Activated naive CD4-positive, alpha-beta T cell (primary cell): ENCODE data around the gene SMYD3.

Experiments used
- DNase-seq, 4 experiments: peaks; one replicate each; lab custom pipeline; 2025; lab: John Stamatoyannopoulos, UW

SMYD3 gene

GRCh38 chr1:246214708-246215509, 292.2 kb downstream of the SMYD3 start:
- DNase-seq, result no peak

- no peak for DNase-seq
Measured at GRCh38 chr1:246213947-246214346, 293.1 kb downstream of the SMYD3 start.

DNA sequence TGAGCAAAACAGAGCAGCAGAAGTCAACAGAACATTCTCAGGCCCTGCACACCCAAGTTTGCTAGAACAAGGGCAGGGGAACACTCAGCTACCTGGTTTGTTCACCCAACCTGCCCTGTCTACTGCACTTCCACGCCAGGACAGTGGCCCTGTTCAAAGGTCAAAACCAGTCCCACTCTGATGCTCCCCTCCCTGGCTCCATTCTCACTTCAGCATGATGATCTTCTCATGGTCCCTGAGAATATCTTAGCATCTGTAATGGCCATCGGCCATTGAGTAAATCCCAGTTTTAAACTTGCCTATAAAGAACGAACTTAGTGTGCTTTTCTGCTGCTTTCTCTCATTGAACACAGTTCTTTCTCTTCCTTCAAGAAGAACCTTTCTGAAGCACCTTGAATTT, 293.6 kb downstream of the SMYD3 start:
- no peak for DNase-seq

GRCh38 chr1:246213036-246213435, 294.0 kb downstream of the SMYD3 start:
- no peak for DNase-seq

GRCh38 chr1:246212013-246212412, 295.1 kb downstream of the SMYD3 start:
- DNase-seq, result no peak

DNA sequence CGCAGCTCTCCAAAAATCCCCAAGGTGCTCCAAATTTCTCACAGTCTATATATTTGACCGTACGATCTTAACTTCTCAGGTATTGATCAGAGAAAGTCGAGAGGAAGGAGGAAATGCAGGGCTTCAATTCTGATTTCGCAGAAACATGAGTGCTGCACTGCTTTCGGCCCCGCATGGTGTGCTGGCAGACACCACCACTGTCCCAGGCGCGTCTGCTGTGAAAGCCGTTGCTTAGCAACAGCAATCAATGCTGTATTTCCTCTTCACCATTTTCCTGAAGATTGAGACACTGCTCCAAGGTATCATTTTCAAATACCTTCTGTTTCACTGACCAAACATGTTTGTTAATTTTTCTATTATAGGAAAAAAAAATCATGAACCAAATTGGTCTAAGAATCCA, 296.3 kb downstream of the SMYD3 start:
- DNase-seq, result no peak

DNA sequence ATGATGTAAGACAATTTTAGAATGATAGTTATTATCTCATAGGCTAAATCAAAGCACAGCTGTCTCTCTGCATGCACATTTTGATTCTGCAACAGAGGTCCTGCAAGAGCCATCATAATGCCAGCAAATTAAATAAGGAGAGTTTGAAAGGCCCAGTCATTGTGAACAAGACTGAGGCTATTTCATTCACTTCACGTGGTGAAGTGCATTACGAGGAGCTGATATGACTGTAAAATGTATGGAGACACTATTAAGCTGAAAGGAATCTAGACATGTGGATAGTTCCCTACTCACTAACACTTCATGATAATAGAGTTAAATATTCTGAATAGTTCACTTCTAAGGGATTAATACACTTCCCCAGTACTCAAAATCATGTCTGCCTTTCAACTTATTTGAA, 299.0 kb downstream of the SMYD3 start:
- no peak for DNase-seq

DNA sequence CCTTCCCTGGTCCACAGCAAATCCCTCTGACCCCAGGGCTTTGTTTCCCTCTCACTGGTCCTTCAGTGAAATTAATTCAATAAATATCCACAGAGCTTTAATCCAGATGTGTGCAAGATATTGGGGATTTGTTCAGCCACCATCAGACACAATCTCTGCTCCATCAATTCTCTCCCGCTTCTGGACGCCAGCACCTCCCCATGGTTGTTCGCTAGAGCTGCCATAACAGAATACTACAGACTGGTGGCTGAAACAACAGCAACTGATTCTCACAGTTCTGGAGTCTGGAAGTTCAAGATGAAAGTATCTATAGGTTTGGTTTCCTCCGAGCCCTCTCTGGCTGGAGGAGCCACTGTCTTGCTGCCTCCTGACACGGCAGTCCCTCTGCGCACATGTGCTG, 303.9 kb downstream of the SMYD3 start:
- DNase-seq, result no peak

DNA sequence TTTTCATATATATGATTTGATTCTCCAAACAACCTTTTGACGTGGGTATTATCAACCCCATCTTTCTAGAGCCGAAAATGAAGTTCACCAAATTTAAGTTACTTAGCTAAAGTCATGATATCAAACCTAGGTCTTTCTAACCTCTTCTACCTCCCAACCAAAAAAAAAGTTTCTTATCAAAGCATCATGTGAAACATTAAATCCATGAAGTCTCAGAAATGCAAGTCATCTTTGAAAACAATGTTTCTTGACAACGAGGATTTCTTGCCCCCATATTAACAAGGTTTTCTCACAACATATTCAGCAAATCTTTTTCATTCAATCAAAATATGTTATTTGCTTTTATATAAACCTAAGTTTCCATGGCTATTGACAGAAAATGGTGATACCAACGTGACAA, 306.3 kb downstream of the SMYD3 start:
- no peak for DNase-seq

DNA sequence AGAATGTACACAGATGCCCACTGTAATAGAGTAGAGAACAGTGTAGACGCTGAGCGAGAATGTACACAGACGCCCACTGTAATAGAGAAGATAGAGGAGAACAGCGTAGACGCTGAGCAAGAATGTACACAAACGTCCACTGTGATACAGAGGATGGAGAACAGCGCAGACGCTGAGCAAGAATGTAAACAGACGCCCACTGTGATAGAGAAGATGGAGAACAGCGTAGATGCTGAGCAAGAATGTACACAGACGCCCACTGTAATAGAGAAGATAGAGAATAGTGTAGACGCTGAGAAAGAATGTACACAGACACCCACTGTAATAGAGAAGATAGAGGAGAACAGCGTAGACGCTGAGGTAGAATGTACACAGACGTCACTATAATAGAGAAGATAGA, 306.9 kb downstream of the SMYD3 start:
- DNase-seq, result no peak

GRCh38 chr1:246199086-246199645, 307.9 kb downstream of the SMYD3 start:
- no peak for DNase-seq

- no peak for DNase-seq
Measured at GRCh38 chr1:246198115-246198816, 308.8 kb downstream of the SMYD3 start.

DNA sequence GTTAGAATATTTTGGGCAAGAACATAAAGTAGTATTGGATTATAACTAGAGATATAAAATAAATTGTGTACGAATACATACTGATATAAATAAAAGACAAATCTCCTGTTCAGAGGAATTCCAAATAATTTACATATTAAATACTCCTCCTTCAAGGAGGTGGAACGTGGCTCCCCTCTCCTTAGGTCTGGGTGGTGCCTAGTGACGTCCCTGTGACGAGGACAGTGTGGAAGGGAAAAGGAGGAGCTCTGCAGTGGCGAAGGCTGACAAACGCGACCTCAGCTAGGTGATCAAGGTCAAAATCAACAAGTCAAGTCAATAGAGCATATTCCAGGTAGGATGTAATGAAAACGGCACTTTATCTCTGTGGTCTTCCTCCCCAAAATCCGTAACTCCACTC, 310.0 kb downstream of the SMYD3 start:
- no peak for DNase-seq

- DNase-seq, result no peak
Measured at GRCh38 chr1:246195296-246195695, 311.8 kb downstream of the SMYD3 start.

DNA sequence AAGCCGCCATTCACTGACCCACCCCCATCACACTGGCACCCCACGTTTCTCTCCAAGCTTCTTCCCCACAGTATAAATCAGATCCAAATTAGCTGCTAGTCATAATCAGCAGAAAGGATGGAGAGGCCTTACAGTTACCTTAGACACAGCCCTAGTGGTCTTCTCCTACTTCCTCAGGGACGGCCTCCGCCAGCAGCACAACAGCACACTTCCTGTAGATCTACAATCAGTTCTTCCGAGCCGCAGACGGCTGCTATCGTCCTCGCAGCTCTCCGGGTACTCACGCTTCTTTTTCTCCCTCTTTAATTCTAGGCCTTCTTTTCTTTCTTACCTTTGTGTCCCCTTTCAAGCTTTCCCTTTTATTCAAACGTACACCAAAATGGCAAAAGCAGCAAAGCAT, 313.5 kb downstream of the SMYD3 start:
- DNase-seq, result no peak

GRCh38 chr1:246189126-246189525, 318.0 kb downstream of the SMYD3 start:
- no peak for DNase-seq

- DNase-seq, result no peak
Measured at GRCh38 chr1:246187834-246188372, 319.2 kb downstream of the SMYD3 start.

DNA sequence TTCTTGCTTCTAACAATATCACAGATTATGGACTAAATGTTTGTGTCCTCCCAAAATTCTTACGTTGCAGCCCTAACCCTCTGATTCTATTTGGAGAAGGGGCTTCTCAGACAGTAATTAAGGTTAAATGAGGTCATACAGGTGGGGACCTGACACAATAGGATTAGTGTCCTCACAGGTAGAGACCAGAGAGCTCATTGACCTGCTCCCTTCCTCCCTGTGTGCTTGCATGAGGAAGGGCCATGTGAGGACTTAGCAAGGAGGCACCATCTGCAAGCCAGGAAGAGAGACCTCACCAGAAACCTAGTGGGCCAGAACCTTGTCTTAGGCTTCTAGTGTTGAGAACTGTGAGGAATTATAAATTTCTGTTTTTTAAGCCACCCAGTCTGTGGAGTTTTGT, 322.6 kb downstream of the SMYD3 start:
- no peak for DNase-seq

DNA sequence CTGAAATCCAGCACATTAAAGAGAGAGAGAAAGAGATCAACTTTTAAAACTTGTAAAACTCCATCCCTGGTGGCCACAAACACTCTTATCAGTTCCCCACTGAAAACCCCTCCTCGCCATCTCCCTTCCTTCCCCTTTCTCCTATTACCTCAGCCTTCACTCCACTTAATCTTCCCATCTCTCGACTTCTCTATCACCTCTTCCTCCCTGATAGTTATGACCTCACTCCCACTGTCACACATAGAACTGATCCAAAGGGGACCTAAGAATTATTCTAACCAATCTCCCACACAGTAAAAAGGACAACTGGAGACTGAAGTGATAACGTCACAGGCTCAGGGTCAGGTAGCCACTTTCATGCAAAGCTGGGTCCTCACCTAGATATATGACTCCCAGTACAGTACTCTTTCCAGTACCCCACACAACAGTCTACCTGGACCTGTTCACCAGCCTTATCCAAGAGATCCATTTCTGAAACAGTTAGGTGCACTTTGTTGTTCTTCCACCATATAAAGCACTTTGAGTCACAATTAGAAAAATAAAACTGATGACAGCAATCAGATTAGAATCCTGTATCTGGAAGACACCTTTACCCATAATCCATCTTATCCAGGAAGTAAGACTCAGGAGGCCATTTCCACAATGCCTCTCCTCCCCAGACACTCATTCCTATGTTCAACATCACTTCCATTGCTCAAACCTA, 324.8 kb downstream of the SMYD3 start:
- DNase-seq, result no peak

DNA sequence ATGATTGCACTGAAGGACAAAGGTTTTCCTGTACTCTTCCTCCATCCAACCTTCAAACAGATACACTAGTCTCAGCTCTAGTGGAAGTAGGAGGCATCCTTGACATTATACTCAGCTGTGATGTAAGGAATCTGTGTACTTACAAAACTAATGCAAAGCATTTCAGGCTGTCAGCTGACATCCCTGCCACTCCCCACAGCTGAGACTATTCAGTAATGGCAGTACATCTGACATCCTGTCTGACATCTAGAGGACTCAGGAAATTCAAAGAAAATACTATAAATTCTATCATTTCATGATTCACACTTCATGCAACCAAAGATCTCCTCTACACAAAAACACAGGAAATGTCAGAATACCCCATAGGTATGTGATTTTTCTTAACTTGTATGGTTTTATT, 325.8 kb downstream of the SMYD3 start:
- DNase-seq, result no peak

- DNase-seq, result no peak
Measured at GRCh38 chr1:246179401-246179800, 327.7 kb downstream of the SMYD3 start.

- DNase-seq, result no peak
Measured at GRCh38 chr1:246178717-246179311, 328.3 kb downstream of the SMYD3 start.
